ENCODE results near the gene DNAI1.

- TF ChIP-seq CTCF (conservative IDR thresholded peaks at IDR 0.05 in 1 of 2, IDR thresholded peaks at IDR 0.05 in 1 of 2; ENCODE audit: extremely low read depth in 1 of 2, insufficient read depth in 1 of 2, low read depth in 1 of 2, low read length in 2 of 2) (no peak), EZH2 (IDR thresholded peaks at IDR 0.05; ENCODE audit: borderline replicate concordance, low read length) (no peak)
Observed at GRCh38 chr9:34524349-34524748, 65.7 kb downstream of the DNAI1 start.
